OCI-M2 (cell line): Measurements from ENCODE around the gene TMEM239.
A peak's percentile ranks its signal among the peaks of the same experiment; 100 is the strongest.
"Not testable (repeated sequence)": the region's sequence is repeated elsewhere in the genome, so short reads cannot be mapped to it uniquely, and the experiment has no call there.

Source experiments
- DNase-seq: peaks from one replicate; lab custom pipeline; 2025; ENCODE audit not compliant: unreplicated experiment; lab: John Stamatoyannopoulos, UW

TMEM239 gene

DNA sequence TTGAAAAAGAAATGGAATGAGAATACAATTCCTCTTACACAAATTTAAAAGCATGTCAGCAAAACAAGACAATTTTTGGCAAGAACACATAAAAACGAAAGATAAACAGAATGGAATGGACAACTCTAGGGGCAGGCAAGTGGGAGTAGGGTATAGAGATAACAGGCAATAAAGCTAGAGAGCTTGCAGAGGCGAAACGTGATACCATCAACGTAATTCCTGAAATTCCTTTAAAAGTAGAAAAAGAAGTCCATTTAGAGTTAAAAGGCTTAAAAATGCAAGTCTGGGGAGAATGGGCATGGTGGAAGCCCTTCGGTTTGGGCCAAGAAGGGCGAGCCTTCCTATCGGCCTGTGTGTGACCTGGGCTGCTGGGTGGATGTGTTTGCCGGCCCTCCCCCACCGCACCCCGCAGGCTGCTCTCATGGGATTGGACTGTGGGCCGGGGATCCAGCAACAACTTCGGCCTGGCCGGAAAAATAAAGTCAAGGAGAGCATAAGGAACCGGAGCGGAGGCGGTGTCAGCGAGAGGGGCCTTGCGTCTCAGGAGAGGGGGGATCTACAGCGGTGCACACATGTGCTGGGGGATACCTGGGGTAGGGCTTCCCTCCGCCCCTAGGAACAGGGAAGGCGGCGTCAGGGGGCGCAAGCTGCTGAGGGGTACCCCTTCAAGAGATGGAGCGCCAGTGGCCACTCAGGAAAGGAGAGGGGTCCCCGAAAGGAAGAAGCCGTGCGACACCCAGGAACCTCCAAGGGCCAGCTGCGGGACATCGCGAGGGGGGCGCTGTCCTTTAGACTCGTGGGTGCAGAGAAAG, 4.1 kb downstream of the TMEM239 start:
- no peak for DNase-seq

DNA sequence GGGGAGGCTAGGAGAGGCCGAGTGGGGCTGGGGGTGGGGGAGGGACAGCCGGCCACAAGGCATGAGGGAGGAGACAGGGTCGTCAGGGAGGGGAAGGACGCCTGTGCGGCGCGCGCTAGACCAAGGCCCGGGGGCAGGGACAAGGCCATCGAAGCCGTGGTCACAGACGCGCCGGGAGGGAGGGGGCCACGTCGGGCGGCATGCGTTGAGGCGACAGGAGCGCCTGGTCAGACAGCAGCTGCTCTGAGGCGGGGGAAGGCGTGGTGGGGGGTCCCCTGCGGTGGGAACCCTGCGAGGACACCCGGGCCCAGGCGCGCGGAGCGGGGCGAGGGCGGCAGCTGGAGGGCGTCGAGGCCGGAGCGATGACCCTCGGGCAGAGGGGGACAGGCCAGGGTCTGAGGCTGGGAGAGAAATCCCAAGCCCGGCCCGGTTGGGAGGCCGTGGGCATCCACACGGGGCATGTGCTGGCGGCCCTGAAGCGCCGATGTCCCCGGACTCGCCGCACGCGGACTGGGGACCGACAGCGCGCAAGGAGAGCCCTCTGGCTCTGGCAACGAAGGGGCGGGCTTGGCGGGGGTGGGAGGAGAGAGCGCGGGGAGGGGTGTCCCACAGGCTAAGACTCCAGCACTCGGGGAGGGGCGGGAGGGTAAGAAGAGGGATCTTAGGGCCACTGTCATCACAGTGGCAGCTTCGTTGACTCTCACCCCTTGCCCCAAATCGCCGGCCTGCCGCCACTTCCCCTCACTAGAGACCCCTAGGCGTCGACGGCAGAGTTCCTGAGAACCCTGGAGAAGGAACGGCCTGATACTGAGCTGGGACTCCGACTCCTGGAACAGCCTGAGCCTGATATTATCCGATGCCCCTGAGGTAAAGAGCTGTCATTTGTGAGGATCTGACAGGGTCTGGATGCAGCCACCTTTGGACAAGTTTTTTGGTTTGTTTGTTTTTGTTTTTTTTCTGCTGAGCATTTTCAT, 5.0 kb downstream of the TMEM239 start:
- no peak for DNase-seq

DNA sequence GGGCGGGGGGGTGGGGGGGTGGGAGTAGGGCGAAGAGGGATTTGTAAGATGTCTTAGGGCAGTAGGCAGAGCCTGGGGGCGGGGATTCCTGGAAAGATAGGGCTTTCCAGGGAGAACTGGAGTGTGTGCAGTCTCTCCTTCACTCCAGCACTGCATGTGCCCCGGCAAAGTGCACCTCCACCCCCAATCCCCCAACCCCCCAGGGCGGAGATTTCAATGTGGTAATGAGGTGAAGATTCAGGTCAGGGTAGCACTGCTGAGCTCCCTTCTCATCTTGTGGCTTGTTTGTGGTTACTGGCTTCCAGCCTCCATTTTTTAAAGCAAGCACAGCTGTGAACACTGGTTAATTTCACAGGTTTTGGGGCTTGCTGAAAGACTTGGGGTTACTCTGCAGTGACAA, 5.9 kb downstream of the TMEM239 start:
- no peak for DNase-seq

DNA sequence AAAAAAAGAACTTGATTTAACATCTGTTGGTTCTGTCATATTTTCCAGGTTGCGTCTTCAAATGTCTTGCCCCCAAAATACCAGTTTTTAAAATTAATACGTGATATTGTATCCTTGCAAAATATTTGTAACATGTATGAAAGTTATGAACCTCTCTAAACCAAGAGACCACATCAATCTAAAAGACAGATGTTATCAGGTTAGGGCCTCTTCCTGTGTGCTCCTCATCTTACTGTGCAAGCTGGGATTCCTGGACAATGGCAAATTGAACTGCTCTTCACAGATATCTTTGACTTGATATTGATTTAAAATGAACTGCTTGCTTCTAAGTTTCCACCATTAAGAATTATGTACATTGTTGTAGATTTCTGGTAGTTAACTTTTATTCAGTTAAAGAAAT, 9.6 kb downstream of the TMEM239 start:
- no peak for DNase-seq

DNA sequence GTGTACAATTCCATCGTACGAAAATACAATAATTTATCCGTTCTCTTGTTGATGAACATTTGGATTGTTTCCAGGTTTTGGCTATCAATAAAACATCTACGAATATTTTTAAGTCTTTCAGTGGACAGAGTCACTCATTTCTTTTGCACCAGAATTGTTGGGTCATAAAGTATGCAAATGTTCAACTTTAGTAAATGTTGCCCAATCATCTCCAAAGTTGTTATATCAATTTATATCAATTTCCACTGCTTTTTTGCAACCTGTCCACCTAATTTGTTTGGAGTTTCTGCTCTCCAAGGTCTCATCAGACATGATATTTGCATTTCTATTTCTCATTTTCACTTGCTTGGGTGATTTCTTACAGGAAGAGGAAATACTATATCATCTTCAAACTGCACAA, 10.5 kb downstream of the TMEM239 start:
- DNase-seq: no peak

DNA sequence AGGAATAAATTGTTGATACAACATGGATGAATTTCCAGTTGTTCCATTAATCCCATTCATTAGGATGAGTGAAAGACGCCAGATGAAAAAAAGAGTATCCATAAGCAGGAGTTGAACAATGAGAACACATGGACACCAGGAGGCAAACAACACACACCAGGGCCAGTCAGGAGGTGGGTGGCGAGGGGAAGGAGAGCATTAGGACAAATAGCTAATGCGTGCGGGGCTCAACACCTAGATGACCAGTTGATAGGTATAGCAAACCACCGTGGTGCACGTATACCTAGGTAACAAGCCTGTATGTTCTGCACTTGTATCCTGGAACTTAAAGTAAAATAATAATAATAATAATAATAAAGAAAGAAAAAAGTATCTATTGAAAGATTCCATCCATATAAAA, 13.2 kb downstream of the TMEM239 start:
- DNase-seq: no peak

DNA sequence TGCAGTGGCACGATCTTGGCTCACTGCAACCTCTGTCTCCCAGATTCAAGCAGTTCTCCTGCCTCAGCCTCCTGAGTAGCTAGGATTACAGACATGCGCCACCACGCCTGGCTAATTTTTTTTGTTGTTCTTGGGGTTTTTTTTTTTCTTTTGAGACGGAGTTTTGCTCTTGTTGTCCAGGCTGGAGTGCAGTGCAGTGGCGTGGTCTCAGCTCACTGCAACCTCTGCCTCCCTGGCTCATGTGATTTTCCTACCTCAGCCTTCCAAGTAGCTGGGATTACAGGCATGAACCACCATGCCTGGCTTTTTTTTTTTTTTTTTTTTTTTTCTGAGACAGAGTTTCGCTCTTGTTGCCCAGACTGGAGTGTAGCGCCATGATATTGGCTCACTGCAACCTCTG, 15.0 kb downstream of the TMEM239 start:
- DNase-seq: not testable (repeated sequence)

DNA sequence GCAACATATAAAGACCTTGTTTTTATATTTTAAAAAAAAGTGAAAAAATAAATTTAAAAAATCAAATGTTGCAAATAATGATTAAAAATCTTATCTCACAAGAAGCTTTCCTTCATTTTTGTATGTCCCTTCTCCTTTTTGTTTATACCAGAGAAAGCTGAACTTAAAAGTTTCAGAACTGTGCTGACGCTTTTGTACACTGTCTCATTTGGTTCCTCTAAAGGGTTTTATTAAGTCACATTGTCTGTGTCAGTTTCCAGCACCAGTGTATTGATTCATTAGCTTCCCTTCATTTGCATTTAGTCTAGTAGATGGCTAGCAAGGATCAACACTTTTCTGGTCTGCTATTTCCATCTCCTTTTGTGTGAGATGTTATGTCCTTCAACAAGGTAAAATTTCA, 17.6 kb downstream of the TMEM239 start:
- DNase-seq: no peak

DNA sequence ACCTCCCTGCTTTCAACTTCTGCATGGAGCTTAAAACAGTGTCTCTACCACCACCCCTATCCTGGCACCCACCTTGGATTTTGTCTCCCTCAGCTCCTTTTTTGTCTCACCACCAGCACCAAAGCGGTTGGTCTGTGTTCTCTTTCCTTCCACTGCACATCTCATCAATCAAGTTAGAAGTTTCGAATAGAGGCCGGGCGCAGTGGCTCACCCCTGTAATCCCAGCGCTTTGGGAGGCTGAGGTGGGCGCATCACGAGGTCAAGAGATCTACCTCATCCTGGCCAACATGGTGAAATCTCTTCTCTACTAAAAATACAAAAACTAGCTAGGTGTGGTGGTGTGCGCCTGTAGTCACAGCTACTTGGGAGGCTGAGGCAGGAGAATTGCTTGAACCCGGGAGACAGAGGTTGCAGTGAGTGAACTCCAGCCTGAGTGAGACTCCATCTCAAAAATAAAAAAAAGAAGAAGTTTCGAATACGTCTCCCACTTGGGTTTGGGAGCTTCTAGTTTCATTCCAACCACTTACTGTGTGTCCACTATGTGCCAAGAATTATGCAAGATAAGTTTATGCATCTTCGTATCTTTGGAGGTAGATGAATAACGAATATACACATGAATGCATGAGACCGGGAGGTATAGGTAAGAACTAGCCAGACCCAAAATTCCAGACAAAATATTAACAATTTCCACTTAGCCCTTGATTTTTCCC, 18.4 kb downstream of the TMEM239 start:
- DNase-seq: no peak

DNA sequence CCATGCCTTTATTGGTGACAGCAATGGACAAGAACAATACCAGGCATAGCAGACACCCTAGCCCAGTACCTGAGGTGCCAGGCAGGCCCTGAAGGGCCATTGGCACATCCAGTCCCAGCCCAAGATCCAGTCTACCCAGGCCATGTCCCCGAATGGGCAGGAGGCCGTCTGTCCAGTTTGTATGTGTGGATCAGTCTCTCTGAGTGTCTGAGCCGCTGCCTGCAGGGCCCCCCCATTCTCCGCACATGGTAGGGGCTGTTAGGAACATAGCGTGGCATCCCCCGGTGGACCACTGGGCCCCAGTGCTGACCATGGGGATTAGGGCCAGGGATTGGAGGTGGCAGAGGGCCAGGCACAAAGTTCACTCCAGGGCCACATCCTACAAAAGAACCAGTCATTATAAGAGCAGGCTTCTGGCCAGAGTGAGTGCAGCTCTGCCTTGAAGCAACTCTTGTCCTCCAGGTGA, 19.2 kb downstream of the TMEM239 start:
- DNase-seq: no peak

DNA sequence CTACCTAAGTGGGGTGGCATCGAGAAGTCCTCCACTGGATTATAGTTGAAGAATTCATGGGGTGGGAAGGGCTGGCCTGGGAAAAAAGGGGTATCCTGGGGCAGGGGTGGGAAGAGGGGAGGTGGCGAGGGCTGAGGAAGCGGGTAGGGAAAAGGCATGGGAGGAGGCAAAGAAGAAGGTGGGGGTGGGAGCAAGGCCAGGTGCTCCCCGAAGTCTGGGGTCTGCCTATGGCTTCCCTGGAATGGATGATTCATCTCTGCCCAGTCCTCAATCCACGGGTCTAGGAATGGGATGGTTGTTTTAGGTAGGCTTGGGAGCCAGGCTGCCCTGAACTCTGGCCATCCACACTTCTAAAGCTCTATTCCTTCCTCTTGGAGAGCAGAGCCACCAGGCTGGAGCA, 19.9 kb downstream of the TMEM239 start:
- no peak for DNase-seq

DNA sequence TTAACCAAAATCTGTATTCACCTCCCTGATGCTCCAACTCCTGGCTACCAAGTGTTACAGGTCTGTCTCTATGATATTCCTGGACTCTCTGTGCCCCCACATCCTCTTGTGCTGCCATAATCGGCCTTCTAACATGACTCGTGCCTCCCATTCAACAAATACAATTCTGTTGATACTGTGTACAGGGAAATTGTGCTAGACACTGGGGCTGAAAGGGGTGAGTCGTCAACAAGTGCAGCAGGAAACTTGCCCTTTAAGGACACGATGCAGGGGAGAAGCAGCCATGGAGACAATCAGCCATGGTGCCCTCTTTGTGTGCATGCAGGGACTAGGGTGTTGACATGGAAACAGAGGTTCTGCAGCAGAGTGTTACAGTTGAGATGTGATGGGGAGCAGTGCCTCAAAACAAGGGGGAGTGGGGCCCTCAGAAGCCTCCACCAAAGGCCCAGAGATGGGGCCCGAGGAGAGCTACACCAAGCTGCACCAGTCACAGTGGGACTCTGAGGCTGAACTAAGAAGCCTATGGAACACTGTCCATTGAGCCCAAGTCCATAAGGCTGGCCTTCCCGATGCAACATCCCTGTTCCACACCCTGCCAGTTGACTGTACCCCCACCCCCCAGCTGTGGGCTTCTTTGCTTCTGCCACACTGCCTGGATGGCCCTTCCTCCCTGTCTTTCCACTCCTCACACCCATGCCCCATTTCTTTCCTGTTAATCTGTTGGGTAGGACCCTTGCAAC, 21.2 kb downstream of the TMEM239 start:
- no peak for DNase-seq

DNA sequence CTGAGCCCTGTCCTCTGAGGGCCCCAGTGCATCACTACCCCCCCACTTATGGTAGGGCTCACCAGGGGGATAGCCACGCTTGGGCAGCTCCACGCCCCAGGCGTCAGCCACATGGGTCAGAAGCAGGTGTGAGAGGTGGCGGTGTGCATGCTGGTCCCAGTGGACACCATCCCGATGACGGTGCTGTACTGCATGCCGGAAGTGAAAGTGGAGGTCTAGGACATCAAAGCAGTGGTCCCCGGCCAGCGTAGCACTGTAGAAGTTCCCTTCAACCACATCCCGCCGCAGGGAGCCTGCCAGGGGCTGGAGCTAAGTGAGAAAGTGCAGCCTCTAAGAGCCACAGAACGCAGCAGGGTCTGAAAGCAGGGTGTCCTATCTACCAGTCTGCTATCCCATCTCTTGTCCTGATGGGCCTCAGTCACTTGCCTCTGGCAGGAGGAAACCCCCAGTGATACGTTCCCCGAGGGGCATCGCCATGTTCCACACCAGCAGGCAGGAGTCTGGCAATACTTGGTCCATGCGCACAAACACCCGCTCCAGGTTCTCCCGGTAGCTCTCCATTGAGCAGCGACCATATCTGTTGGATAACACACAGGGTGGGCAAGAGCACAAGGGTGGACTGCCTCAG, 22.1 kb downstream of the TMEM239 start:
- DNase-seq: no peak

DNA sequence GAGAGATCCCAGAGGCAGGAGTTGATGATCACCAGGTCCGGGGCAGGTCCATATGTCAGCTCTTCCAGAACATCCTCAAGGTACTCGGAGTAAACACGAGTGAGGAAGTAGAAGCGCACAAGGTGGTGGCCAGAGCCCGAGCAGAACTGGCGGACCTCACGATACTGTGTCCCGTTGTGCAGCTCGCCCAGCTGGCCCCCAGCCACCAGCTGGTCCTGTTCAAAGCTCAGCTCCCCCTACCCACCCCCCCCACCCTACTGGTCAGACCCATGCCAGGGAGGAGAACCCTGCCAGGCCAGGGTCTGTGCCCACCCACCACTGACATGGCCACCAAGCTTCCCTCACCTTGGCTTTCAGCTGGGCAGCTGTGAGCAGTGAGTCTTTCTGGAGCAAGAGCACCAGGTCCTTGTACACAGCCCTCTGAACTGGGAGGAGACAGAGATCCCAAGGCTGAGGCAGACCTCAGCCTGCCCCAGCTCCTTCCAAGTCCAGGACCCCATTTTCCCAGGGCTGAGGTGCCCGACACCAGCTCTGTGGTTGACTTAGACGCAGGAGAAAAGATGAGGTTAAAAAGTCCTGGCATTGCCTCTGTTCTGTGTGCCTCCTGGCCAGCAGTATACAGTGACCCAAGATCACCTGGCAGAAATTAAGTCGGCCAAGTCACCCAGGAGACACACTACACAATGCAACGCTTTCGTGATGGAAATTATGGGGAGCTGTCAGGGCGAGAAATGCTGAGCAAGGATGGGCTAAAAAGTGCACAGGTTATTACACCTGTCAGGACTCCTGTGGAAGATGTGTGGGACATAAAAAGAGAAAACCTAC, 22.9 kb downstream of the TMEM239 start:
- no peak for DNase-seq

DNA sequence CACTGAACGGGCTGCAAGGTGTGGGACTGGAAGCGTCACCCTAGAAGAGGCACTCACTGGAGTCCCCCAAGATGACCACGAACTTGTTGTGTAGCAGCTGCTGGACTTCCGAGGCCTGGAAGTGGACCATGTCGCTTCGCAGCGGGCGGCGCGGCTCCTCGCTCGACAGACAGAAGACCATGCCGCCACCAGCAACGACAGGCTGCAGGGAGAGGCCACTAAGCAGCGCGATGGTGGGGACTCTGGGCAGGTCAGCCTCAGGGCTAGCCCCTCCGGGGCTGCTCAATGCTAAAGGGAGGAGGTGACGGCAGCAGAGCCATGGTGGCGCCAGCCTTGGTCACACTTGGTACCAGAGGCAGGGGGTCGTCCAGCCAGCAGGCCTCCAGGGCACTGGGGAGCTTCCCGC, 23.6 kb downstream of the TMEM239 start:
- no peak for DNase-seq

DNA sequence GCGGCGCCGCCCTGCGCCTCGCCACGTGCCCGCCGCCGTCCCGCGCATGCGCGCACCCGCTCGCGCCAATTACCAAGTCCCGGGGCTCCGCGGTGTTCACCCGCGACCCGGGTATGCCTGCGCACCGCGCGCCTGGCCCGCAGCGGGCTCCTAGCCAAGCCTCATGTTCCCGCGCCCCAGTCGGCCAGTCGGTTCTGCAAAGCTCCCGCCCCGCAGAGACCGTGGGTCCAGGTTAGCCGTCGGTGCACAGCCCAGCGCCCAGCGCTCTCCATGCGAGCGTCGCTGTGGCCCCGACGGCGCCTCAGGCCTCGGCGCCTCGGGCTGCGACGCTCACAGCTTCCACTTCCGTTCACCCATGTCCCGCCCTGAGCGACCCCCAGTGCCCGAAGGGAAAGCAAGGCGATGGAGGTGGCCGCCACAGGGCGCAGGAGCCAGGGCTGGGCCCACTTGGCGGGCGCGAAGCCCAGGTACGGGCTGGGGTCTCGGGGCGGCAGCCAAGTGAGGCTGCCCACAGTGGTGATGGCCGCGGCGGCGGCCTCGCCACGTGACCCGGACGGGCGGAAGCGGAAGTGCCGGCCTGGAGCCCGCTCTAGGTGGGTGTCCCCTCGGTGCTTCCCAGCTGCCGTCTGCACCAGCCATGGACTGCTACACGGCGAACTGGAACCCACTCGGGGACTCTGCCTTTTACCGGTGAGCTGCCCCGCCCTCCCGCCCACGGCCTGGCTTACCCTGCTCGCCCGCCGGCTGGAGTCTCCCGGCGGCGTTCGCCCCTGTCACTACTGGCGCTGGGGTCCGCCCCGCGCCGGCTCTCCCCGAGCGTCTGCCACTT, 24.2 kb downstream of the TMEM239 start, which contains the start of the genes PCED1A and VPS16:
PCED1A (minus strand) TSS at position 518 of the 829 bp plus-strand sequence. CDS start 743 bp downstream, outside the sequence.
VPS16 (plus strand) TSS at position 608 of the 829 bp plus-strand sequence; CDS start at position 638, 30 bp downstream.
- DNase-seq: no peak

DNA sequence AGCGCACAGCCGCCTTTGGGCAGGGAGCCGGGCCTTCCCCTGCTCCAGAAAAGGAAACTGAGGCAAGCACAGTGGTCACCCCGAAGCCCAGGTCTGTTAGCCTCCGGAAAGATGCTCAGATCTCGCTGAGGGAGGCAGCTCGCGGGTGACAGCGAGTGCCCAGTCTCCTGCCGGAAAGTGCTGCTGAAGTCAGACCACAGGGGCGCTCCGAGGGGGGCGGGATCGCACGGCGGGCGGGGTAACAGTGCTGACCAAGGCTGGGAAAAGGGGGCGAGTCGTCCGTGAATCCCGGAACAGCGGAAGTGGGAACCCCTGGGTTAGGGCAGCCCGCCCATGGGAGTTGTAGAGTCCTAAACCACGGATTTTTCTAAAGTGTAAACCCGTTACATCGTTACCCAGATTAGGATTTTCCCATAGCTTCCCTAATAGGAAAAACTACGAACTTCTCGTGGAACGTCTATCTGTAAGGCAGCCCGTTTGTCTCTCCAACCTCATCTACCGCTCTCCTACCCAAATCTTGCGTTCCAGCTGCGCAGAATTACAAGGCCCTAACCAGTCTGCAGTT, 24.9 kb downstream of the TMEM239 start:
- DNase-seq: peak; percentile 32

DNA sequence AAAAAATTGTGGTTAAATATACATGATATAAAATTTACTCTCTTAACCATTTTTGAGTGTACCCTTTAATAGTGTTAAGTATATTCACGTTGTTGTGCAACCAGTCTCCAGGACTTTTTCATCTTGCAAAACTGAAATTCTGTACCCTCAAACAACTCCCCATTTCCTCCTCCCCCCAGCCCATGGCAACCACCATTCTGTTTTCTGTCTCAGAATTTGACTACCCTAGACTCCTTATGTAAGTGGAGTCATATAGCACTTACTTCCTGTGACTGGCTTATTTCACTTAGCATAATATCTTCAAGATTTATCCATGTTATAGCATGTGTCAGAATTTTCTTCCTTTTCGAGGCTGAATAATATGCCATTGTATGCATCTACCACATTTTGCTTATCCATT, 29.4 kb downstream of the TMEM239 start:
- DNase-seq: no peak
